ENCODE data around the gene HS2ST1. TPM values are rescaled to one million over a fixed set of nuclear protein-coding genes. Genes with fewer than 3 reads are reported as not detected.

Gene HS2ST1
- polyA plus RNA-seq, 2 of the 4 experiments (the other 2 are of a cell fraction): 15.7 to 26.7 TPM

DNA sequence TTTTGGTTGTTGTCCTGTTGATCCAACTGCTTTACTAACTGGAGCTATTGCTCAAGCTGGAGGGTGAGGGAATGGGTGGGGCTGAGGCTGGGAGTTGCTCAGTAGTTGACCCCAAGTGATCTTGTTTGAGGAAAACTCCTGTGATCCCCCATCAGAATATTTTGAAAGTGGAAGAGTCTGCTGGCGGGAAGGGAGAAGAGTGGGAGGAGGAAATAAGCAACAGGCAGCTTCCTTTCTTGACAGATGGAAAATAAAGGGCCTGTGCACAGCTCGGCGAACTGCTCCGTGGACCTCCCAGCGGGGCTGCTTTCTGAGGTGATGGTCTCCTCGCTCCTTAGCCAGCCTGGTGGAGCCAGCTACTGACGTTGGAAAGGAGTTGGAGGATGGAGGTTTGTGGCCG lies 215.2 kb downstream of the HS2ST1 start:
- H3K27ac ChIP-seq: no peak overlapping the region
- FAIRE-seq (no peak), DNase-seq (ENCODE audit: low read depth in 1 of 2, low spot score in 1 of 2) (no peak), ATAC-seq (no peak)
- no peak overlapping the region for H3K4me3 ChIP-seq
- H3K4me2 ChIP-seq: no peak overlapping the region
- ChIA-PET CTCF (interaction anchor here (0.9 to 1.2 kb wide), 2 partner anchors 12 to 196 kb away, joined by 3 read pairs; no protein-coding TSS in a partner anchor), POLR2A (no interaction called here)
- no peak for TF ChIP-seq EHMT2 (IDR thresholded peaks at IDR 0.05; ENCODE audit: low read depth)
- TF ChIP-seq, protein P1, sequence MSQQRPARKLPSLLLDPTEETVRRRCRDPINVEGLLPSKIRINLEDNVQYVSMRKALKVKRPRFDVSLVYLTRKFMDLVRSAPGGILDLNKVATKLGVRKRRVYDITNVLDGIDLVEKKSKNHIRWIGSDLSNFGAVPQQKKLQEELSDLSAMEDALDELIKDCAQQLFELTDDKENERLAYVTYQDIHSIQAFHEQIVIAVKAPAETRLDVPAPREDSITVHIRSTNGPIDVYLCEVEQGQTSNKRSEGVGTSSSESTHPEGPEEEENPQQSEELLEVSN (IDR thresholded peaks at IDR 0.05; ENCODE audit: borderline replicate concordance, low read depth): no peak
- TF ChIP-seq RNF2 (IDR thresholded peaks at IDR 0.05; ENCODE audit: borderline replicate concordance, low read depth): no peak
- TF ChIP-seq ELK1 (IDR thresholded peaks at IDR 0.05; ENCODE audit: low read depth, low read length): no peak
- TF ChIP-seq JUNB (IDR thresholded peaks at IDR 0.05): no peak
- TF ChIP-seq FOSB (CRISPR knock-in tag; IDR thresholded peaks at IDR 0.05): no peak
- TF ChIP-seq ZSCAN20 (CRISPR knock-in tag; IDR thresholded peaks at IDR 0.05): no peak
- TF ChIP-seq, protein P2, sequence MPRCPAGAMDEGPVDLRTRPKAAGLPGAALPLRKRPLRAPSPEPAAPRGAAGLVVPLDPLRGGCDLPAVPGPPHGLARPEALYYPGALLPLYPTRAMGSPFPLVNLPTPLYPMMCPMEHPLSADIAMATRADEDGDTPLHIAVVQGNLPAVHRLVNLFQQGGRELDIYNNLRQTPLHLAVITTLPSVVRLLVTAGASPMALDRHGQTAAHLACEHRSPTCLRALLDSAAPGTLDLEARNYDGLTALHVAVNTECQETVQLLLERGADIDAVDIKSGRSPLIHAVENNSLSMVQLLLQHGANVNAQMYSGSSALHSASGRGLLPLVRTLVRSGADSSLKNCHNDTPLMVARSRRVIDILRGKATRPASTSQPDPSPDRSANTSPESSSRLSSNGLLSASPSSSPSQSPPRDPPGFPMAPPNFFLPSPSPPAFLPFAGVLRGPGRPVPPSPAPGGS (IDR thresholded peaks at IDR 0.05): no peak
- no peaks in the 10 kb centered on the region for H3K4me1 ChIP-seq
- WGBS (ENCODE audit: missing lambda C conversion rate): 64% methylated on average over 8 of the region's 8 CpGs
- H3K9me3 ChIP-seq: no peaks in the 10 kb centered on the region

DNA sequence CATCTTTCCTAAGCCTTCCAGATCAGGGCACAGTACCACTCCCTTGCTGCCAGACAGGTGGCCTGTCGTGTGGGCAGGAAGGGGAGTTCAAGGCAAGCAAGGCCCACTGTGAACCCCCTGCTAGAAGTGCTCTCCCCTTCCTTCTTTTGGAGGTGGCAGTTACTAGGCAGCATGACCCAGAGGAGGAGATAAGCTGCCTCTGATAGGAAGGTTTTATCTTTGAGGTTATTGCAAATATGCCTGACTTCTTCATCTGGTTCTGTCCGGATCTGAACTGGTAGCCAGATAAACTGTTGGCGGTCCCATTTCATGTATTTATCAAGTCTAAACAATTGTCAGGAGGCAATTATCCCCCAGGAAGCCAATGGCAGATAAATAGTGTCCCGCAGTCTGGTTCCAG lies 216.0 kb downstream of the HS2ST1 start:
- Histone ChIP-seq H3K4me2 (no peak overlapping the region), H3K4me1 (no peaks in the 10 kb centered on the region), H3K27ac (no peak overlapping the region), H3K4me3 (no peak overlapping the region), H3K9me3 (no peaks in the 10 kb centered on the region)
- ChIA-PET CTCF (no interaction called here), POLR2A (no interaction called here)
- TF ChIP-seq, protein P2 (IDR thresholded peaks at IDR 0.05): no peak
- TF ChIP-seq ESRRA (IDR thresholded peaks at IDR 0.05; ENCODE audit: borderline replicate concordance, low read length) (no peak), RCOR1 (IDR thresholded peaks at IDR 0.05; ENCODE audit: low read depth, low read length) (no peak), FOXS1 (CRISPR knock-in tag; IDR thresholded peaks at IDR 0.05) (no peak), HOXB5 (CRISPR knock-in tag; IDR thresholded peaks at IDR 0.05) (no peak), JUN (IDR thresholded peaks at IDR 0.05) (no peak), ZSCAN20 (CRISPR knock-in tag; IDR thresholded peaks at IDR 0.05) (no peak), RFX5 (IDR thresholded peaks at IDR 0.05) (no peak), HOXB13 (CRISPR knock-in tag; IDR thresholded peaks at IDR 0.05; ENCODE audit: low read depth) (no peak), TP53 (CRISPR knock-in tag; IDR thresholded peaks at IDR 0.05) (no peak), GATA3 (IDR thresholded peaks at IDR 0.05; ENCODE audit: borderline replicate concordance) (no peak), POLR2A (IDR thresholded peaks at IDR 0.05; ENCODE audit: low read length) (no peak), KDM5A (IDR thresholded peaks at IDR 0.05) (no peak), FOSL2 (IDR thresholded peaks at IDR 0.05) (no peak), FOSL2 (CRISPR knock-in tag; IDR thresholded peaks at IDR 0.05) (no peak), MAX (IDR thresholded peaks at IDR 0.05) (no peak)
- TF ChIP-seq, protein P1 (IDR thresholded peaks at IDR 0.05; ENCODE audit: borderline replicate concordance, low read depth): no peak
- TF ChIP-seq, protein P3, sequence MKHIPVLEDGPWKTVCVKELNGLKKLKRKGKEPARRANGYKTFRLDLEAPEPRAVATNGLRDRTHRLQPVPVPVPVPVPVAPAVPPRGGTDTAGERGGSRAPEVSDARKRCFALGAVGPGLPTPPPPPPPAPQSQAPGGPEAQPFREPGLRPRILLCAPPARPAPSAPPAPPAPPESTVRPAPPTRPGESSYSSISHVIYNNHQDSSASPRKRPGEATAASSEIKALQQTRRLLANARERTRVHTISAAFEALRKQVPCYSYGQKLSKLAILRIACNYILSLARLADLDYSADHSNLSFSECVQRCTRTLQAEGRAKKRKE (CRISPR knock-in tag; IDR thresholded peaks at IDR 0.05; ENCODE audit: low read depth): no peak
- TF ChIP-seq, protein P4, sequence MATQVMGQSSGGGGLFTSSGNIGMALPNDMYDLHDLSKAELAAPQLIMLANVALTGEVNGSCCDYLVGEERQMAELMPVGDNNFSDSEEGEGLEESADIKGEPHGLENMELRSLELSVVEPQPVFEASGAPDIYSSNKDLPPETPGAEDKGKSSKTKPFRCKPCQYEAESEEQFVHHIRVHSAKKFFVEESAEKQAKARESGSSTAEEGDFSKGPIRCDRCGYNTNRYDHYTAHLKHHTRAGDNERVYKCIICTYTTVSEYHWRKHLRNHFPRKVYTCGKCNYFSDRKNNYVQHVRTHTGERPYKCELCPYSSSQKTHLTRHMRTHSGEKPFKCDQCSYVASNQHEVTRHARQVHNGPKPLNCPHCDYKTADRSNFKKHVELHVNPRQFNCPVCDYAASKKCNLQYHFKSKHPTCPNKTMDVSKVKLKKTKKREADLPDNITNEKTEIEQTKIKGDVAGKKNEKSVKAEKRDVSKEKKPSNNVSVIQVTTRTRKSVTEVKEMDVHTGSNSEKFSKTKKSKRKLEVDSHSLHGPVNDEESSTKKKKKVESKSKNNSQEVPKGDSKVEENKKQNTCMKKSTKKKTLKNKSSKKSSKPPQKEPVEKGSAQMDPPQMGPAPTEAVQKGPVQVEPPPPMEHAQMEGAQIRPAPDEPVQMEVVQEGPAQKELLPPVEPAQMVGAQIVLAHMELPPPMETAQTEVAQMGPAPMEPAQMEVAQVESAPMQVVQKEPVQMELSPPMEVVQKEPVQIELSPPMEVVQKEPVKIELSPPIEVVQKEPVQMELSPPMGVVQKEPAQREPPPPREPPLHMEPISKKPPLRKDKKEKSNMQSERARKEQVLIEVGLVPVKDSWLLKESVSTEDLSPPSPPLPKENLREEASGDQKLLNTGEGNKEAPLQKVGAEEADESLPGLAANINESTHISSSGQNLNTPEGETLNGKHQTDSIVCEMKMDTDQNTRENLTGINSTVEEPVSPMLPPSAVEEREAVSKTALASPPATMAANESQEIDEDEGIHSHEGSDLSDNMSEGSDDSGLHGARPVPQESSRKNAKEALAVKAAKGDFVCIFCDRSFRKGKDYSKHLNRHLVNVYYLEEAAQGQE (IDR thresholded peaks at IDR 0.05): no peak
- TF ChIP-seq, protein P5, sequence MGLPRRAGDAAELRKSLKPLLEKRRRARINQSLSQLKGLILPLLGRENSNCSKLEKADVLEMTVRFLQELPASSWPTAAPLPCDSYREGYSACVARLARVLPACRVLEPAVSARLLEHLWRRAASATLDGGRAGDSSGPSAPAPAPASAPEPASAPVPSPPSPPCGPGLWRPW (IDR thresholded peaks at IDR 0.05): no peak
- TF ChIP-seq, protein P6, sequence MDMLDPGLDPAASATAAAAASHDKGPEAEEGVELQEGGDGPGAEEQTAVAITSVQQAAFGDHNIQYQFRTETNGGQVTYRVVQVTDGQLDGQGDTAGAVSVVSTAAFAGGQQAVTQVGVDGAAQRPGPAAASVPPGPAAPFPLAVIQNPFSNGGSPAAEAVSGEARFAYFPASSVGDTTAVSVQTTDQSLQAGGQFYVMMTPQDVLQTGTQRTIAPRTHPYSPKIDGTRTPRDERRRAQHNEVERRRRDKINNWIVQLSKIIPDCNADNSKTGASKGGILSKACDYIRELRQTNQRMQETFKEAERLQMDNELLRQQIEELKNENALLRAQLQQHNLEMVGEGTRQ (IDR thresholded peaks at IDR 0.05): no peak
- DNase-seq (ENCODE audit: low read depth in 1 of 2, low spot score in 1 of 2) (no peak), FAIRE-seq (no peak), ATAC-seq (no peak)
- 59% methylated on average over 4 of the region's 4 CpGs for WGBS (ENCODE audit: missing lambda C conversion rate)
